SW 1271 (cell line): ENCODE data around the gene USP34.
"Not testable (repeated sequence)": the region's sequence is repeated elsewhere in the genome, so short reads cannot be mapped to it uniquely, and the experiment has no call there.

Experiments
- DNase-seq, 2 experiments: peaks; one replicate each; lab custom pipeline; 2025; lab: John Stamatoyannopoulos, UW

Gene USP34

GRCh38 chr2:61249521-61250071 lies 221.3 kb downstream of the USP34 start:
- DNase-seq: no peak

DNA sequence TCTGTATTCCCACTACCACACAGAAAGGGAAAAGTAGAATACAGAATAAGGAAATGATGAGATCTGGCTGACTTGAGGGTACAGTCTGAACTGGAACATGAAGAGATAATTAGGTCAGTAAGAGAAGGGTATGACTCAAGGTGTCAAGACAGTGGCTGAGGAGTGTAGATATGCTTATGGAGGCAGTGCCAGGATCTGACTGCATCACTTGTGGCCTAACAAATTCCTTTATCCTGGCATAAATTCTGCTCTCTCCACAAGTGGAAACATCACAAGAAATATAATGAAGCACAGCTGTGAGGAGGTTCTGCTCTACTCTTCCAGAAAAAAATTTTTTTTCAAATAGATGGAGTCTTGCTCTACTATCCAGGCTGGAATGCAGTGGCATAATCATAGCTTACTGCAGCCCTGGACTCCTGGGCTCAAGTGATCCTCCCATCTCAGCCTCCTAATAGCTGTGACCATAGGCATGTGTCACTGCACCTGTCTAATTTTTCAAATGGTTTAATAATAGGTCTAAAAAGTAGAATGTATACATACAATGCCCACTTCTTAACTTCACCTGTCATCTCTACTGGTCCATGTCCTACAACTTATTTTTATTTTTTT lies 223.6 kb downstream of the USP34 start:
- DNase-seq: no peak

DNA sequence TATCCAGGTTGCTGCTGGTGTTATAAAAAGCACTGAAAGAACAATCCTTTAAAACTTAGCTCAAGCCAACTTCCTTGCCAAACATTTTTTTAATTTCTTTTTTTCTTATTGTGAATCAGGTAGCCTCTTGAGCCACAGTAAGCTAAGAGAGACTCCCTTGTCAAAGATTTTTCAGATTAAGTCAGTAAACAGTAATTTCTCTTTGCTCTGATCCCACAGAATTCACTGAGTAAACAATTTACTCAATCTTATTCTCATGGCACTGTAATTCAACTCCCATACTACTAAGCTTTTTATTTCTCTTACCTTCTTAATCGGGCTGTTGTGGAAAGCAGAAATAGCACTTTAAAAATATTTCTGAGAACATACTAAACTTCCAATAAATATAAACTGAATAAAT lies 226.2 kb downstream of the USP34 start:
- DNase-seq: no peak

- DNase-seq: no peak
These were observed 229.6 kb downstream of the USP34 start for GRCh38 chr2:61241266-61241665.

- DNase-seq: no peak
These were observed 232.5 kb downstream of the USP34 start for GRCh38 chr2:61238219-61239012.

- DNase-seq: no peak
These were observed 235.2 kb downstream of the USP34 start for GRCh38 chr2:61235716-61236115.

GRCh38 chr2:61233581-61233980 lies 237.3 kb downstream of the USP34 start:
- no peak for DNase-seq

GRCh38 chr2:61229936-61230335 lies 241.0 kb downstream of the USP34 start:
- DNase-seq: no peak

DNA sequence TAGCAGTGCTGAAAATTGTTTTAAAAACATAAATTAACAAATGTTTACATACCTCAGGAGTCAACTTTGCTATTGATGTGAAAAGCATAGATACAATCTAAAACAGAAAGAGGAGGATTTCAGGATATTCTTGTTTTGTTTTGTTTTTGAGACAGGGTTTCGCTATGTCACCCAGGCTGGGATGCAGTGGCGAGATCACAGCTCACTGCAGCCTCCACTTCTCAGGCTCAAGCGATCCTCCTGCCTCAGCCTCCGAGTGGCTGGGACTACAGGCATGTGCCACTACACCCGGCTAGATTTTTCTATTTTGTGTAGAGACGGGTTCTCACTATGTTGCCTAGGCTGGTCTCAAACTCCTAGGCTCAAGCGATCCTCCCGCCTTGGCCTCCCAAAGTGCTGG lies 248.3 kb downstream of the USP34 start:
- DNase-seq: no peak

DNA sequence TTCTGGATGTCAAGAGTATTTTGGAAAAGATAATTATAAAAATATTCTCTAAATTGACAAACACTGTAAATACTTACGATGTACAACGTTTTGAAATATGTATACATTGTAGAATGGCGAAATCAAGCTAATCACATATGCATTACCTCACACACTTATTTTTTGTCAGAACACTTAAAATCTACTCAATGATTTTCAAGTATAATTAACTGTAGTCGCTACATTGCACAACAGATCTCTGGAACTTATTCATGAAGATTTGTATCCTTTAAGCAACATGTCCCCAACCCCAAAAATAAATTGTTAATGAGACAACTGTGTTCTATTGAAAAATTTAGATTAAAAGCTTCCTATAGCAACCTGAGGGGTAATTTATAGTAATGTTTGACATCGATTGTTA lies 249.1 kb downstream of the USP34 start:
- no peak for DNase-seq

GRCh38 chr2:61220768-61221167 lies 250.1 kb downstream of the USP34 start:
- no peak for DNase-seq

- no peak for DNase-seq
These were observed 252.1 kb downstream of the USP34 start for GRCh38 chr2:61218817-61219170.

DNA sequence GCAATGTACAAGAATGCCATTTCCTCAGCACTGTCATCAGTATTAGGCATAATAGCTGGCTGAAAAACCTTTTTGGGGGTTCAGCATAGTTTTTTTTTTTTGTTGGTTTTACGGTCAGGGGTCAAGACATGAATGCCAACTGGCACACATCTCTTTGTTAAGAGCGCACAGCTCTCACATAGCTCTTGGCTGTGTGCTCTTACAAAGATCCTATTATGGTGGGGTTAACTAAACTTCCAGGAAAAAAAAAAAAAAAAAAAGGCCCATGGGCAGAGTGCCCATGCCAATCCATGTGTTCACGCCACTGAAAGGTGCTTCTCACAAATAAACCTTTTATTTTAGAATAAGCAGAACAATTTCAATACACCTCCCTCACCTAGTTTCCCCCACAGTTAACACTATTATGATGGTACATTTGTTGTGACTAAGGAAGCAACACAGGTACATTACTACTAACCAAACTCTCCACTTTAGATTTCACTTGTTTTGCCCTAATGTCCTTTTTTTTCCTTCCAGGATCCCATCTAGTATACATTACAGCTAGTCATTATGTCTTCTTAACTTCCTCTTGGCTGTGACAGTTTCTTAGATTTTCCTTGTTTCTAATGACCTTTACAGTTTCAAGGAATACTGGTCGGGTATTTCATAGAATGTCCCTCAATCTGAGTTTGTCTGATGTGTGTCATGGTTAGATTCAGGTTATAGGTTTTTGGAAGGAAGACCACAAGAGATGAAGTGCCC lies 252.6 kb downstream of the USP34 start:
- DNase-seq: no peak

GRCh38 chr2:61214171-61214570 lies 256.7 kb downstream of the USP34 start:
- DNase-seq: no peak

- no peak for DNase-seq
These were observed 260.4 kb downstream of the USP34 start for GRCh38 chr2:61210332-61210981.

DNA sequence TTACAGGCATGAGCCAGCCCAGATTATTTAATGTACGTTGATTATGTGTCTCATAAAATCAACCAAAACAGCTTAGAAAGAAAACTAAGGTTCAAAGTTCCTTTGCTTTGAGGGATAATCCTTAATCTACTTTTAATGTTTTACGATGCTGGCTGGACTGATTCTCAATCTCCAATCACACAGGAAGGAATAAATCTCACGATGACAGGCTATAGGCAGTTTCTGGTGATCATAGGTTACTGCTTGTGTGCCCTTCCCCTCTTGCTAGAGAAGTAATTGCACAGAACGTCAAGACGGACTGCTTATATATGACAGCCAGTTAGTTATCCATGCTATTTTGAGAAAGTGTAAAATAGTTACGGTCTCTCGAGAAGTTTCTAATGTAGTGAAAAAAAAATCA lies 265.8 kb downstream of the USP34 start:
- DNase-seq: no peak

DNA sequence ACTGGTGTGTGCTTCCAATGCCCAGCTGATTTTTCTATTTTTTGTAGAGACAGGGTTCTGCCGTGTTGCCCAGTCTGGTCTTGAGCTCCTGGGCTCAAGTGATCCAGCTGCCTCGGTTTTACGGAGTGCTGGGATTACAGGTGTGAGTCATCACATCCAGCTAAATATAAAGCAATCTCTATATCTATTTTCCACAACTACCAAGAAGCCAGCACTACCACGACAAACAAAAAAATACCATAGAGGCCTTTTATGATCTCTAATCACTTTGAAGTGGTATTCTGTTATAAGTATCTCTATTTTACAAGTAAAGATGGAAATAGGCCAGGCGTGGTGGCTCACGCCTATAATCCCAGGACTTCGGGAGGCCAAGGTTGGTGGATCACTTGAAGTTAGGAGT lies 274.2 kb downstream of the USP34 start:
- DNase-seq: no peak

- not testable (repeated sequence) for DNase-seq
These were observed 276.2 kb downstream of the USP34 start for GRCh38 chr2:61194646-61195045.

- peak in 1 of 2 experiments; percentile 6 for DNase-seq
These were observed 277.0 kb downstream of the USP34 start for GRCh38 chr2:61193670-61194561.

DNA sequence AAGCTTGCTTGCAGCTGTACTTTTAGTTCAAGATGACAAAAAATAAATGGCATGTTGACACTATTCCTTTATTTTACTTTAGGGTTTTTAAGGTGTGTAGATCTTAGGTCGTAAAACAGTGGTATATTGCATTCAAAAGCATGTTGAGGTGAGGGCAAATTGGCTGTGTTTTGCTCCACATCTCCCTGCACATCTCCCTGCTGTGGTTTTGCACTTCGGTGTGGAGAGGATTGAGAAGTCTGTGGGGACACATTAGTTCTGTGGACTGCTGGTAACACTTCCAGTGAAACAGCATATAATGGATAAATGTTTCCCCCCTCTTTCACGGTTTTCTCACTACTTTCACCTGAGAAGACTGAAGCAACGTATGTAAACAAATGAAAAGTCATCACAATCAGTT lies 283.8 kb downstream of the USP34 start:
- no peak for DNase-seq

DNA sequence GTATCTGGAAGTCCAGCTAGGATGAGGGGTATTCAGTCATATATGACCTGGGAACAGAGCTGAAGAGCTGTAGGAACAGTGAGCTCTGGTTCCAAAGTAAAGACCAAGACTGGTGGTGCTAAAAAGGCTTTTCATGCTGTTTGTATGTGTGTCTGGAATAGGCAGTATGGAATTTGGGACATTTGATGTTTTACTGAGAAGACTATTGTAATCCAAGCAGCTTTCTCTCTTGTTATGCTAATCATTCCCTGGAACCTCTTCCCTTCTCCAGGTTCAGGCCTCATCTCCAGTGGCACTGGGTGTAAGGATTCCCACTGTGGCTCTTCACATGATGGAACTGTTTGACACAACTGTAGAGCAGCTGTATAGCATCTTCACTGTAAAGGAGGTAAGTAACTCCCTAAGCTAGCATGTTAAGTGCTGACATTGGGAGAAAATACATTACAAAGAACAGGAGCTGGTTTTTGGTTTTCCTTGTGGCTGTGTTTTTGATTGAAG lies 285.6 kb downstream of the USP34 start:
- no peak for DNase-seq
